Measurements from ENCODE around the gene NAA30. TPM values are rescaled to one million over a fixed set of nuclear protein-coding genes. Genes with fewer than 3 reads are reported as not detected.

Gene NAA30
- total RNA-seq, 1 donor from 2014 or later: 25.1 TPM

DNA sequence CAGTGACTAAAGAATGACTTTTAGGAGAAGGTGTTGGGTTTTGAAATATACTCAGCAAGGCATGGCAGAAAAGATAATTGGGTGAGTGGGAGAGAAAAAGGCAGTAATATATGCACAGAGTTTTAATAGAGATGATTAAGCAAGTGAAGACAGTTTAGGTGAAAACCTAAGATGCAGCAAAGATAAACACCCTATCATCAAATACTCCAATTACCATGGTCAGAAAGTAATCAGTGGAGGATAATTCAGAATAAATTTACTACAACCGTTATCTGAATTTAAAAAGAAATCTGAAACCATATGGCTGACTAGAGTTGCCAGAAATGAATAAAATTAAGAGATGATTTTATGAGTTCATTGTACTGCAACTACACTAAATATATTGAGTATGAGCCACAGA lies 26.8 kb downstream of the NAA30 start:
- no peak overlapping the region for H3K4me3 ChIP-seq (ENCODE audit: low read length in 3 of 3)
- no peaks in the 10 kb centered on the region for H3K4me1 ChIP-seq (ENCODE audit: control insufficient read depth in 3 of 3, insufficient read depth in 3 of 3, low read length in 3 of 3)
- H3K9me3 ChIP-seq (ENCODE audit: control insufficient read depth in 3 of 3, low read length in 3 of 3): no peaks in the 10 kb centered on the region
- H3K27me3 ChIP-seq (ENCODE audit: control insufficient read depth in 3 of 3, insufficient read depth in 3 of 3, low read length in 3 of 3): no peaks in the 10 kb centered on the region
- no peak overlapping the region for H3K27ac ChIP-seq (ENCODE audit: low read depth, low read length)
- H3K36me3 ChIP-seq (ENCODE audit: control insufficient read depth in 3 of 3, insufficient read depth in 3 of 3, low read length in 3 of 3): no peaks in the 10 kb centered on the region
- no peak overlapping the region for H3K9ac ChIP-seq (ENCODE audit: low read depth in 1 of 3, low read length in 3 of 3)

DNA sequence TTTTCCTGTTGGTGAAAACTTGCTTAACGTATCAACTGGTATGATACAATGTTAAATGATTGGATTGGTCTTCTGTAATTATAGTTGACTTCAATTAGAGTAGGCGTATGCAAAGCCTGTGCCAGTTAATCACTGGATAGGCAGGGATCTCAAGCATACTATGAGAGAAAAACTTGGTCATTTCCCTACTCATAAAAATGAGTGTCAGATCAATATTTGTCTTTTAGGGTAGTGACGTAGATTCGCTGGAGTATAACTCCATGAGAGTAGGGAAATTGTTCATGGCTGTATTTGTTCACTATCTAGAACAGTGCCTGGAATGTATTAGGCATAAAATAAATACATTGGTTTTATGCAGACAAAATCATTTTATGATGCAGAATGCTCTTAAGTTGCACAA lies 28.6 kb downstream of the NAA30 start:
- no peaks in the 10 kb centered on the region for H3K9me3 ChIP-seq (ENCODE audit: control insufficient read depth in 3 of 3, low read length in 3 of 3)
- H3K27ac ChIP-seq (ENCODE audit: low read depth, low read length): no peak overlapping the region
- H3K27me3 ChIP-seq (ENCODE audit: control insufficient read depth in 3 of 3, insufficient read depth in 3 of 3, low read length in 3 of 3): no peaks in the 10 kb centered on the region
- H3K9ac ChIP-seq (ENCODE audit: low read depth in 1 of 3, low read length in 3 of 3): no peak overlapping the region
- H3K4me1 ChIP-seq (ENCODE audit: control insufficient read depth in 3 of 3, insufficient read depth in 3 of 3, low read length in 3 of 3): no peaks in the 10 kb centered on the region
- no peak overlapping the region for H3K4me3 ChIP-seq (ENCODE audit: low read length in 3 of 3)
- H3K36me3 ChIP-seq (ENCODE audit: control insufficient read depth in 3 of 3, insufficient read depth in 3 of 3, low read length in 3 of 3): no peaks in the 10 kb centered on the region

DNA sequence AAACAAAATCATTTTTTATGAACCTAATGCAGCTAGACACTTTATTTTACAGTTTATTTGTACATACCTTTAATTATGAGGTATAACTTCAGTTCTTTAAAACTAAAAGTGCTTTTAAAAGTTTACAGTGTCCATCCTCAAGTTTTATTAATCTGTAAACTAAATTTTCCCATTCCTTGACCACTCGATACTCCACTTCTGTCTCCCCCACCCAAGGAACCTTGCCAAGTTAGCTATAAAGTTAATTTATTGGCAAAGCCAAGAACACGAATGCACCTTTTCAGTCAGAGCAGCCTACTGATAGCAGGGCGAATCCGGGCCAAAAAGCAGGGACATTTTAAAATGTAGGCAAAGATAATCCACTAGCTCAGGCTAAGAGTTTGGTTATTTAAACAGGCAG lies 29.6 kb downstream of the NAA30 start:
- no peaks in the 10 kb centered on the region for H3K36me3 ChIP-seq (ENCODE audit: control insufficient read depth in 3 of 3, insufficient read depth in 3 of 3, low read length in 3 of 3)
- H3K27me3 ChIP-seq (ENCODE audit: control insufficient read depth in 3 of 3, insufficient read depth in 3 of 3, low read length in 3 of 3): no peaks in the 10 kb centered on the region
- no peak overlapping the region for H3K9ac ChIP-seq (ENCODE audit: low read depth in 1 of 3, low read length in 3 of 3)
- H3K27ac ChIP-seq (ENCODE audit: low read depth, low read length): no peak overlapping the region
- no peaks in the 10 kb centered on the region for H3K9me3 ChIP-seq (ENCODE audit: control insufficient read depth in 3 of 3, low read length in 3 of 3)
- no peak overlapping the region for H3K4me3 ChIP-seq (ENCODE audit: low read length in 3 of 3)
- H3K4me1 ChIP-seq (ENCODE audit: control insufficient read depth in 3 of 3, insufficient read depth in 3 of 3, low read length in 3 of 3): no peaks in the 10 kb centered on the region

DNA sequence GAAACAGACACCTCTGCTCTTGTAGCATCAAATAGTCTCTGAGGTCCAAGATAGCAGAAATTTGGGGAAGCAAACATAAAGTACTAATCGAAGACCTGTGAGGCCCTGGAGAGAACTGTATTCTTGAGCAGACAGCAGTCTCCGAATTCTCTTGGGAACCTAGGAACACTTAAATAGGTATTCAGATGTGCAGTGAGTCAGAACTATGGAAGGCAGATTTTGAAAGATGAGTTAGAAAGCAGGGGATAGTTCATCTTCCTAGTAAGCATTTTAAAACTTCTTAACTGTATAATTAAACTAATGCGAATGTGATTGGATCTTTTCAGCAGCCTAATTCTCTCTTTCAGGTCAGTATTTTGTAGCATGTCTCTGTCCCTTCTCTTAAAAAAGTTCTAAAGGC lies 30.6 kb downstream of the NAA30 start:
- no peak overlapping the region for H3K4me3 ChIP-seq (ENCODE audit: low read length in 3 of 3)
- H3K36me3 ChIP-seq (ENCODE audit: control insufficient read depth in 3 of 3, insufficient read depth in 3 of 3, low read length in 3 of 3): no peaks in the 10 kb centered on the region
- no peak overlapping the region for H3K9ac ChIP-seq (ENCODE audit: low read depth in 1 of 3, low read length in 3 of 3)
- H3K27ac ChIP-seq (ENCODE audit: low read depth, low read length): no peak overlapping the region
- H3K4me1 ChIP-seq (ENCODE audit: control insufficient read depth in 3 of 3, insufficient read depth in 3 of 3, low read length in 3 of 3): no peaks in the 10 kb centered on the region
- H3K9me3 ChIP-seq (ENCODE audit: control insufficient read depth in 3 of 3, low read length in 3 of 3): no peaks in the 10 kb centered on the region
- no peaks in the 10 kb centered on the region for H3K27me3 ChIP-seq (ENCODE audit: control insufficient read depth in 3 of 3, insufficient read depth in 3 of 3, low read length in 3 of 3)

- Histone ChIP-seq H3K4me3 (ENCODE audit: low read length in 3 of 3) (no peak overlapping the region), H3K36me3 (ENCODE audit: control insufficient read depth in 3 of 3, insufficient read depth in 3 of 3, low read length in 3 of 3) (no peaks in the 10 kb centered on the region), H3K27me3 (ENCODE audit: control insufficient read depth in 3 of 3, insufficient read depth in 3 of 3, low read length in 3 of 3) (no peaks in the 10 kb centered on the region), H3K9ac (ENCODE audit: low read depth in 1 of 3, low read length in 3 of 3) (no peak overlapping the region), H3K9me3 (ENCODE audit: control insufficient read depth in 3 of 3, low read length in 3 of 3) (peaks cover 0 to 2% (median 0%) of the 10 kb centered on the region in 3 donors), H3K4me1 (ENCODE audit: control insufficient read depth in 3 of 3, insufficient read depth in 3 of 3, low read length in 3 of 3) (no peaks in the 10 kb centered on the region), H3K27ac (ENCODE audit: low read depth, low read length) (no peak overlapping the region)
Observed at GRCh38 chr14:57435923-57436322, 45.5 kb downstream of the NAA30 start.

DNA sequence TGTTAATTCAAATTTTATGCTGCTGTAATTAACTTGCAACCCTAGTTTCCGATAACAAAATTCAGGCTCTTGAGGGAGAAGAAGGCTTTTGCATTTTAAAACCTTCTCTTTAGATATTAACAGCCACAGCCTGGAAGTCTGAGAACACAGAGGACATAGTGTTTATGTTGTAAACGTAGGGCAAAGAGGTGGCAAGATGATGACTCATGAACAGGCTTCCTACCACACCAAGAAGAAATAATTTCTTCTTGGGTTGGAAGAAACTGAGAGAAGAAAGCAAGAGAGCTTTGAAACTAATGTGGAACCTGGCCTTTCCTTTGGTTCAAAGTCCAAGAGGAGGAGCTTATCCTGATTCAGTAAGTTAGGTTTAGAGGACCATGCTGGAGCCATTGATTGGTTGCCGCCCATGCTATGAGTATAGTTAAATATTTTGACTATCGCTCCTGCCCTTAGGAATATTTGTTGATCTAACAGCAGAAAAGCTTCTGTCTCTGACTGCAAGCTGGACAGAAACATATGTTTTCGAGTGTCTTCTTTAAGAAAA lies 71.5 kb downstream of the NAA30 start:
- Histone ChIP-seq H3K9ac (ENCODE audit: low read depth in 1 of 3, low read length in 3 of 3) (no peak overlapping the region), H3K27ac (ENCODE audit: low read depth, low read length) (no peak overlapping the region)

GRCh38 chr14:57462551-57462950 lies 72.2 kb downstream of the NAA30 start:
- no peaks in the 10 kb centered on the region for H3K36me3 ChIP-seq (ENCODE audit: control insufficient read depth in 3 of 3, insufficient read depth in 3 of 3, low read length in 3 of 3)
- H3K9me3 ChIP-seq (ENCODE audit: control insufficient read depth in 3 of 3, low read length in 3 of 3): no peaks in the 10 kb centered on the region
- H3K27ac ChIP-seq (ENCODE audit: low read depth, low read length): no peak overlapping the region
- H3K4me1 ChIP-seq (ENCODE audit: control insufficient read depth in 3 of 3, insufficient read depth in 3 of 3, low read length in 3 of 3): no peaks in the 10 kb centered on the region
- H3K9ac ChIP-seq (ENCODE audit: low read depth in 1 of 3, low read length in 3 of 3): no peak overlapping the region
- no peaks in the 10 kb centered on the region for H3K27me3 ChIP-seq (ENCODE audit: control insufficient read depth in 3 of 3, insufficient read depth in 3 of 3, low read length in 3 of 3)
- no peak overlapping the region for H3K4me3 ChIP-seq (ENCODE audit: low read length in 3 of 3)

More for the DNA sequence above, 71.5 kb downstream of the NAA30 start:
- H3K4me3 ChIP-seq (ENCODE audit: low read length in 3 of 3): no peak overlapping the region
- no peaks in the 10 kb centered on the region for H3K4me1 ChIP-seq (ENCODE audit: control insufficient read depth in 3 of 3, insufficient read depth in 3 of 3, low read length in 3 of 3)
- H3K36me3 ChIP-seq (ENCODE audit: control insufficient read depth in 3 of 3, insufficient read depth in 3 of 3, low read length in 3 of 3): no peaks in the 10 kb centered on the region
- no peaks in the 10 kb centered on the region for H3K9me3 ChIP-seq (ENCODE audit: control insufficient read depth in 3 of 3, low read length in 3 of 3)
- H3K27me3 ChIP-seq (ENCODE audit: control insufficient read depth in 3 of 3, insufficient read depth in 3 of 3, low read length in 3 of 3): no peaks in the 10 kb centered on the region

- Histone ChIP-seq H3K27ac (ENCODE audit: low read depth, low read length) (no peak overlapping the region), H3K9ac (ENCODE audit: low read depth in 1 of 3, low read length in 3 of 3) (no peak overlapping the region), H3K9me3 (ENCODE audit: control insufficient read depth in 3 of 3, low read length in 3 of 3) (no peaks in the 10 kb centered on the region), H3K27me3 (ENCODE audit: control insufficient read depth in 3 of 3, insufficient read depth in 3 of 3, low read length in 3 of 3) (no peaks in the 10 kb centered on the region), H3K36me3 (ENCODE audit: control insufficient read depth in 3 of 3, insufficient read depth in 3 of 3, low read length in 3 of 3) (no peaks in the 10 kb centered on the region), H3K4me1 (ENCODE audit: control insufficient read depth in 3 of 3, insufficient read depth in 3 of 3, low read length in 3 of 3) (no peaks in the 10 kb centered on the region), H3K4me3 (ENCODE audit: low read length in 3 of 3) (no peak overlapping the region)
Observed at GRCh38 chr14:57464008-57464730, 73.8 kb downstream of the NAA30 start.

Other genes starting within 250 kb of the NAA30 start
- 27.1 TPM for gene EXOC5, start 121.7 kb upstream of the NAA30 start, total RNA-seq
- 15.1 TPM for gene AP5M1, start 121.6 kb upstream of the NAA30 start, total RNA-seq
- not detected for gene CCDC198, start 103.3 kb downstream of the NAA30 start, total RNA-seq

All from skeletal muscle tissue (tissue), 4 donors.